ENCODE measurements around the gene STARD3. TPM values are rescaled to one million over a fixed set of nuclear protein-coding genes. Genes with fewer than 3 reads are reported as not detected.

Gene STARD3
- total RNA-seq, 4 donors from 2014 or later = 51.7 to 156 (median 83.9) TPM

DNA sequence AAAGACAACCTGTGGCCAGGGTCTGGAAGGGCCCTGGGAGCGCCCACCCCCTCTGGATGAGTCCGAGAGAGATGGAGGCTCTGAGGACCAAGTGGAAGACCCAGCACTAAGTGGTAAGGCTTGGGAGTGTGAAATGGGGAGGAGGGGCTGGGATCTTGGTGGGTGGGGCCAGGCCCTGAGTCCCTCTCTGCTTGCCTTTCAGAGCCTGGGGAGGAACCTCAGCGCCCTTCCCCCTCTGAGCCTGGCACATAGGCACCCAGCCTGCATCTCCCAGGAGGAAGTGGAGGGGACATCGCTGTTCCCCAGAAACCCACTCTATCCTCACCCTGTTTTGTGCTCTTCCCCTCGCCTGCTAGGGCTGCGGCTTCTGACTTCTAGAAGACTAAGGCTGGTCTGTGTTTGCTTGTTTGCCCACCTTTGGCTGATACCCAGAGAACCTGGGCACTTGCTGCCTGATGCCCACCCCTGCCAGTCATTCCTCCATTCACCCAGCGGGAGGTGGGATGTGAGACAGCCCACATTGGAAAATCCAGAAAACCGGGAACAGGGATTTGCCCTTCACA, 1.2 kb upstream of the STARD3 start:
- Histone ChIP-seq H3K4me1 (peaks cover 62% of the 10 kb centered on the region), H3K4me3 (no peak overlapping the region)
- TF ChIP-seq POLR2AphosphoS5 (IDR thresholded peaks at IDR 0.05) (no peak), EP300 (IDR thresholded peaks at IDR 0.05) (no peak), POLR2A (IDR thresholded peaks at IDR 0.05) (no peak)
- TF ChIP-seq, protein P1, sequence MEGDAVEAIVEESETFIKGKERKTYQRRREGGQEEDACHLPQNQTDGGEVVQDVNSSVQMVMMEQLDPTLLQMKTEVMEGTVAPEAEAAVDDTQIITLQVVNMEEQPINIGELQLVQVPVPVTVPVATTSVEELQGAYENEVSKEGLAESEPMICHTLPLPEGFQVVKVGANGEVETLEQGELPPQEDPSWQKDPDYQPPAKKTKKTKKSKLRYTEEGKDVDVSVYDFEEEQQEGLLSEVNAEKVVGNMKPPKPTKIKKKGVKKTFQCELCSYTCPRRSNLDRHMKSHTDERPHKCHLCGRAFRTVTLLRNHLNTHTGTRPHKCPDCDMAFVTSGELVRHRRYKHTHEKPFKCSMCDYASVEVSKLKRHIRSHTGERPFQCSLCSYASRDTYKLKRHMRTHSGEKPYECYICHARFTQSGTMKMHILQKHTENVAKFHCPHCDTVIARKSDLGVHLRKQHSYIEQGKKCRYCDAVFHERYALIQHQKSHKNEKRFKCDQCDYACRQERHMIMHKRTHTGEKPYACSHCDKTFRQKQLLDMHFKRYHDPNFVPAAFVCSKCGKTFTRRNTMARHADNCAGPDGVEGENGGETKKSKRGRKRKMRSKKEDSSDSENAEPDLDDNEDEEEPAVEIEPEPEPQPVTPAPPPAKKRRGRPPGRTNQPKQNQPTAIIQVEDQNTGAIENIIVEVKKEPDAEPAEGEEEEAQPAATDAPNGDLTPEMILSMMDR (IDR thresholded peaks at IDR 0.05) = no peak

GRCh38 chr17:39636587-39636926, 387 bp upstream of the STARD3 start:
- no peaks in the 10 kb centered on the region for H3K36me3 ChIP-seq
- peak overlapping the region; percentile 78 for H3K4me3 ChIP-seq
- no peaks in the 10 kb centered on the region for H3K9me3 ChIP-seq
- H3K27ac ChIP-seq = peak overlapping the region; percentile 90
- H3K4me1 ChIP-seq = peaks cover 68% of the 10 kb centered on the region
- peaks cover 8% of the 10 kb centered on the region for H3K27me3 ChIP-seq
- DNase-seq (ENCODE audit: low spot score in 2 of 2) = no peak
- WGBS = 22% methylated on average over 6 of the region's 6 CpGs
- TF ChIP-seq EP300 (IDR thresholded peaks at IDR 0.05) (no peak), POLR2AphosphoS5 (IDR thresholded peaks at IDR 0.05) (no peak), POLR2A (IDR thresholded peaks at IDR 0.05) (no peak)
- TF ChIP-seq, protein P1 (IDR thresholded peaks at IDR 0.05) = no peak

More for the DNA sequence above, 1.2 kb upstream of the STARD3 start:
- H3K36me3 ChIP-seq = no peaks in the 10 kb centered on the region
- DNase-seq (ENCODE audit: low spot score in 2 of 2) = no peak
- 83% methylated on average over 7 of the region's 8 CpGs for WGBS
- peaks cover 14% of the 10 kb centered on the region for H3K27me3 ChIP-seq
- H3K9me3 ChIP-seq = no peaks in the 10 kb centered on the region
- no peak overlapping the region for H3K27ac ChIP-seq

DNA sequence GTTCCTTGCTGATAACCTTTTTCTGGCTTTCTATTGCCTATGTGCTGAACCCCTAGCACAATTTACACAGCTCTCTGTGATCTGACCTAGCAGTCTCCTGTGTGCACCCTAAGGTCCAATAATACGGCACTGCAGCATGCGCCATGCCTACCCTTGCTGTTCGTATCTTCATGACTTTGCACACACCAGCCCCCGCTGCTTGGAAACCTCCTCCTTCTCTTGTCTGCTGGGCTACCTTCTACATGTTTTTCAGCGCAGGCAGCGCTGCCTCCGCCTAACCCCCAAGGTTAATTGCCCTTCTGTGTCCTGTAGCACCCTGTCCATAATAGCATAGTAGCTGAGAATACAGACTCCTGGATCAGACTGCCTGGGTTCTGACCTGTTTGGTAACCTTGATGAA, 1.4 kb downstream of the STARD3 start:
- whole genome bisulfite sequencing = 94% methylated on average over 7 of the region's 7 CpGs
- Histone ChIP-seq H3K36me3 (no peaks in the 10 kb centered on the region), H3K27me3 (no peaks in the 10 kb centered on the region), H3K4me3 (peak overlapping the region; percentile 78), H3K9me3 (no peaks in the 10 kb centered on the region), H3K27ac (no peak overlapping the region), H3K4me1 (peaks cover 68% of the 10 kb centered on the region)
- no peak for DNase-seq (ENCODE audit: low spot score in 2 of 2)
- TF ChIP-seq POLR2AphosphoS5 (IDR thresholded peaks at IDR 0.05) = no peak
- TF ChIP-seq EP300 (IDR thresholded peaks at IDR 0.05) = no peak

DNA sequence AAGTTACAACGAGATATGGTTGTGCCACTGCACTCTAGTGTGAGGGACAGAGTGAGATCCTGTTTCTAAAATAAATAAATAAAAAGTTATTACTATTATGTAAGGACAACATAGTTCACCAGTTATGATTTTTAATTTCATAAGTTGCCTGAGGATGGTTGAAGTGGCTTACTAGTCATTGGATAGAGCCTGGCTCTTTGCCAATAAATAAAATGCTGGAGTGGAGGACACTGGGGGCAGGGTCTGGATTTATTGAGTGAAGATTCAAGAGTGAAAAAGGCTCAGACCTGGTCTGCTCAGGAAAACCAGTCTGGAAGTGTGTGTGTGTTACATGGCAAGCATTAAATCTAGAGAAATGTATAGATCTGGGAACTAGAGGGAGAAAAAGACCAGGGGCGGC, 2.1 kb downstream of the STARD3 start:
- H3K4me1 ChIP-seq = peaks cover 75% of the 10 kb centered on the region
- no peak overlapping the region for H3K4me3 ChIP-seq
- H3K36me3 ChIP-seq = no peaks in the 10 kb centered on the region
- TF ChIP-seq POLR2AphosphoS5 (IDR thresholded peaks at IDR 0.05) = no peak
- TF ChIP-seq, protein P1 (IDR thresholded peaks at IDR 0.05) = no peak
- no peak for TF ChIP-seq POLR2A (IDR thresholded peaks at IDR 0.05)
- 74% methylated on average over 2 of the region's 2 CpGs for WGBS
- H3K27me3 ChIP-seq = no peaks in the 10 kb centered on the region
- H3K27ac ChIP-seq = no peak overlapping the region
- H3K9me3 ChIP-seq = no peaks in the 10 kb centered on the region
- DNase-seq (ENCODE audit: low spot score in 2 of 2) = no peak

- no peak for DNase-seq (ENCODE audit: low spot score in 2 of 2)
- H3K4me1 ChIP-seq = peaks cover 75% of the 10 kb centered on the region
- H3K36me3 ChIP-seq = no peaks in the 10 kb centered on the region
- H3K27ac ChIP-seq = no peak overlapping the region
- H3K4me3 ChIP-seq = no peak overlapping the region
- H3K27me3 ChIP-seq = no peaks in the 10 kb centered on the region
- H3K9me3 ChIP-seq = no peaks in the 10 kb centered on the region
- 78% methylated on average over 11 of the region's 11 CpGs for WGBS
- TF ChIP-seq POLR2A (IDR thresholded peaks at IDR 0.05) = no peak
- TF ChIP-seq EP300 (IDR thresholded peaks at IDR 0.05) = no peak
- no peak for TF ChIP-seq POLR2AphosphoS5 (IDR thresholded peaks at IDR 0.05)
- TF ChIP-seq, protein P1 (IDR thresholded peaks at IDR 0.05) = no peak
Observed at GRCh38 chr17:39639566-39640458, 2.9 kb downstream of the STARD3 start.
